Hepatocyte (in vitro differentiated cells): ENCODE data around the gene NLRP12. TPM values are rescaled to one million over a fixed set of nuclear protein-coding genes. Genes with fewer than 3 reads are reported as not detected.

ENCODE experiments used
- DNase-seq: peaks from one replicate; pipeline ENCODE4 v3.0.0-alpha.2; 2016; ENCODE audit warnings: low spot score
- H2AFZ ChIP-seq: fragments of 200-600 bp; sonication (generic); 2 replicates; pipeline ENCODE4 v1.6.0; 2016; ENCODE audit warnings: antibody characterized with exemption, mild to moderate bottlenecking
- H3K27ac ChIP-seq: fragments of 200-600 bp; sonication (generic); 2 replicates; pipeline ENCODE4 v1.5.1; 2016; ENCODE audit warnings: mild to moderate bottlenecking
- H3K27me3 ChIP-seq: fragments of 200-600 bp; sonication (generic); 2 replicates; pipeline ENCODE4 v1.6.1; 2016
- H3K36me3 ChIP-seq: fragments of 200-600 bp; sonication (generic); replicated peaks from 2 replicates; pipeline ENCODE4 v1.5.1; 2016; ENCODE audit warnings: low read depth; ENCODE audit not compliant: insufficient read depth
- H3K4me1 ChIP-seq: fragments of 200-600 bp; sonication (generic); 2 replicates; pipeline ENCODE4 v1.5.1; 2016; ENCODE audit warnings: mild to moderate bottlenecking, moderate library complexity; ENCODE audit not compliant: insufficient read depth
- H3K4me2 ChIP-seq: fragments of 200-600 bp; sonication (generic); 2 replicates; pipeline ENCODE4 v1.6.0; 2016
- H3K4me3 ChIP-seq: fragments of 200-600 bp; sonication (generic); 2 replicates; pipeline ENCODE4 v1.5.1; 2016; ENCODE audit warnings: mild to moderate bottlenecking
- H3K79me2 ChIP-seq: fragments of 200-600 bp; sonication (generic); 2 replicates; pipeline ENCODE4 v1.6.0; 2017; ENCODE audit warnings: mild to moderate bottlenecking
- H3K9me2 ChIP-seq: fragments of 200-600 bp; sonication (generic); replicated peaks from 2 replicates; pipeline ENCODE4 v1.6.0; 2017; ENCODE audit warnings: mild to moderate bottlenecking; ENCODE audit not compliant: insufficient read depth
- H3K9me3 ChIP-seq: fragments of 200-600 bp; sonication (generic); 2 replicates; pipeline ENCODE4 v1.5.1; 2016; ENCODE audit warnings: low read depth, mild to moderate bottlenecking
- H4K20me1 ChIP-seq: fragments of 200-600 bp; sonication (generic); 2 replicates; pipeline ENCODE4 v1.6.0; 2016; ENCODE audit warnings: mild to moderate bottlenecking; ENCODE audit not compliant: insufficient read depth, poor library complexity, severe bottlenecking
- EZH2 ChIP-seq: fragments of 200-600 bp; sonication (generic); IDR thresholded peaks from 2 replicates; pipeline ENCODE4 v1.6.1; 2016; ENCODE audit warnings: antibody characterized with exemption, mild to moderate bottlenecking, borderline replicate concordance
- EZH2phosphoT487 ChIP-seq: fragments of 200-600 bp; sonication (generic); IDR thresholded peaks from one replicate; pipeline ENCODE4 v1.6.1; 2018; ENCODE audit warnings: antibody characterized with exemption, mild to moderate bottlenecking, low read depth, moderate library complexity; ENCODE audit not compliant: unreplicated experiment, severe bottlenecking
- WGBS: methylation state at CpG from one replicate; pipeline ENCODE4 v1.1.6; 2016; ENCODE audit warnings: low lambda C conversion rate; ENCODE audit errors: missing lambda C conversion rate; 5-methylcytosine and 5-hydroxymethylcytosine counted together
- polyA plus RNA-seq: library from polyadenylated mRNA; unstranded; fragments of >200 nt; fragmentation: Nextera tagmentation; extraction: Ambion mirVana; gene quantifications from 2 replicates; pipeline ENCODE4 v1.2.1, GENCODE V29; 2016
- total RNA-seq: library from RNA; depleted of rRNA; stranded (reverse); fragments of >200 nt; gene quantifications from 2 replicates; pipeline ENCODE4 v1.2.3, GENCODE V29; 2014
- TF ChIP-seq, protein P1 (sequence below): fragments of 200-600 bp; sonication (generic); IDR thresholded peaks from 2 replicates; pipeline ENCODE4 v1.5.1; 2016; ENCODE audit warnings: antibody characterized with exemption, mild to moderate bottlenecking; ENCODE audit not compliant: poor library complexity

NLRP12 gene
- total and polyA plus RNA-seq, 2 experiments from 2014 or later, result not detected

DNA sequence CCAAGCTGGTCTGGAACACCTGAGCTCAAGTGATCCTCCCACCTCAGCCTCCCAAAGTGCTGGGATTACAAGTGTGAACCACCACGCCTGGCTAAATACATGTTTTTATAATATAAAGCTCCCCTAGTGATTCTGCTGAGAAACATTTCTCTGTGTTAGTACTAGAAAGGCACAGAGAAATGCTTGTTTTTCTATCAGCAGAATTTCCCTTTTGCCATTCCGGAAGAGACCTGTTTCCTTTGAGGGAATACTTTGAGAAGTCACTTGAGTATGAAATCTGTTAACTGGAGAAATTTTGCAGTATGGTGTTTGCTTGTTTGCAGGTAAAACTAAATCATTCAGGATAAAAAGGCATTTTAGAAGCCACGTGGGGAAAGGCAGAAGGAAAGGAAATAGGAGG, 4.4 kb upstream of the NLRP12 start:
- H3K9me3 ChIP-seq, result no peaks in the 10 kb centered on the region
- no peaks in the 10 kb centered on the region for H4K20me1 ChIP-seq
- H3K27ac ChIP-seq, result no peak overlapping the region
- H3K9me2 ChIP-seq, result no peaks in the 10 kb centered on the region
- H3K4me1 ChIP-seq, result no peaks in the 10 kb centered on the region
- peaks cover 24% of the 10 kb centered on the region for H3K27me3 ChIP-seq
- H3K36me3 ChIP-seq, result no peaks in the 10 kb centered on the region
- no peak overlapping the region for H3K4me3 ChIP-seq
- no peaks in the 10 kb centered on the region for H3K79me2 ChIP-seq
- TF ChIP-seq, protein P1, sequence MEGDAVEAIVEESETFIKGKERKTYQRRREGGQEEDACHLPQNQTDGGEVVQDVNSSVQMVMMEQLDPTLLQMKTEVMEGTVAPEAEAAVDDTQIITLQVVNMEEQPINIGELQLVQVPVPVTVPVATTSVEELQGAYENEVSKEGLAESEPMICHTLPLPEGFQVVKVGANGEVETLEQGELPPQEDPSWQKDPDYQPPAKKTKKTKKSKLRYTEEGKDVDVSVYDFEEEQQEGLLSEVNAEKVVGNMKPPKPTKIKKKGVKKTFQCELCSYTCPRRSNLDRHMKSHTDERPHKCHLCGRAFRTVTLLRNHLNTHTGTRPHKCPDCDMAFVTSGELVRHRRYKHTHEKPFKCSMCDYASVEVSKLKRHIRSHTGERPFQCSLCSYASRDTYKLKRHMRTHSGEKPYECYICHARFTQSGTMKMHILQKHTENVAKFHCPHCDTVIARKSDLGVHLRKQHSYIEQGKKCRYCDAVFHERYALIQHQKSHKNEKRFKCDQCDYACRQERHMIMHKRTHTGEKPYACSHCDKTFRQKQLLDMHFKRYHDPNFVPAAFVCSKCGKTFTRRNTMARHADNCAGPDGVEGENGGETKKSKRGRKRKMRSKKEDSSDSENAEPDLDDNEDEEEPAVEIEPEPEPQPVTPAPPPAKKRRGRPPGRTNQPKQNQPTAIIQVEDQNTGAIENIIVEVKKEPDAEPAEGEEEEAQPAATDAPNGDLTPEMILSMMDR, result no peak
- TF ChIP-seq EZH2 (no peak), EZH2phosphoT487 (no peak)
- WGBS, result 78% methylated on average over 3 of the region's 3 CpGs
- no peak overlapping the region for H2AFZ ChIP-seq
- no peak for DNase-seq
- H3K4me2 ChIP-seq, result no peak overlapping the region

DNA sequence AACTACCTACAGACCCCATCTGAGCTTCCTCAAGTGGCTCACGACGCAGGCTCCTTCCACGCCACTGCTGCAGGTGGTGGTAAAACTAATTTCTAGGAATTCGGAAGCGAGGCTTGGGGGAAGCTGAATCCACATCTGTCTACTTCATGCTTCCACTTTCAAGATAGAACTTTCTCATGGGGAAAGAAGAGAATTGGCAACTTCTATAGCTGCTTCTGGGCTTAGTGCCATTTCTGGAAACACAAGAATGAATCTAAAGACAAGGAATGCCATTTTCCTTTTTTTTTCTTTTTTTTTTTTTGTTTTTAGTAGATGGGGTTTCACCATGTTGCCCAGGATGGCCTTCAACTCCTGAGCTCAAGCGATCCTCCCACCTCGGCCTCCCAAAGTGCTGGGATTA, 2.8 kb upstream of the NLRP12 start:
- Histone ChIP-seq H3K4me1 (no peaks in the 10 kb centered on the region), H3K36me3 (no peaks in the 10 kb centered on the region), H3K27ac (no peak overlapping the region), H4K20me1 (no peaks in the 10 kb centered on the region), H3K4me2 (no peak overlapping the region), H3K9me2 (no peaks in the 10 kb centered on the region), H3K9me3 (no peaks in the 10 kb centered on the region), H2AFZ (no peak overlapping the region), H3K27me3 (peaks cover 12% of the 10 kb centered on the region), H3K79me2 (no peaks in the 10 kb centered on the region), H3K4me3 (no peak overlapping the region)
- 92% methylated on average over 7 of the region's 7 CpGs for WGBS
- no peak for DNase-seq
- no peak for TF ChIP-seq EZH2phosphoT487
- no peak for TF ChIP-seq EZH2
- TF ChIP-seq, protein P1, result no peak

DNA sequence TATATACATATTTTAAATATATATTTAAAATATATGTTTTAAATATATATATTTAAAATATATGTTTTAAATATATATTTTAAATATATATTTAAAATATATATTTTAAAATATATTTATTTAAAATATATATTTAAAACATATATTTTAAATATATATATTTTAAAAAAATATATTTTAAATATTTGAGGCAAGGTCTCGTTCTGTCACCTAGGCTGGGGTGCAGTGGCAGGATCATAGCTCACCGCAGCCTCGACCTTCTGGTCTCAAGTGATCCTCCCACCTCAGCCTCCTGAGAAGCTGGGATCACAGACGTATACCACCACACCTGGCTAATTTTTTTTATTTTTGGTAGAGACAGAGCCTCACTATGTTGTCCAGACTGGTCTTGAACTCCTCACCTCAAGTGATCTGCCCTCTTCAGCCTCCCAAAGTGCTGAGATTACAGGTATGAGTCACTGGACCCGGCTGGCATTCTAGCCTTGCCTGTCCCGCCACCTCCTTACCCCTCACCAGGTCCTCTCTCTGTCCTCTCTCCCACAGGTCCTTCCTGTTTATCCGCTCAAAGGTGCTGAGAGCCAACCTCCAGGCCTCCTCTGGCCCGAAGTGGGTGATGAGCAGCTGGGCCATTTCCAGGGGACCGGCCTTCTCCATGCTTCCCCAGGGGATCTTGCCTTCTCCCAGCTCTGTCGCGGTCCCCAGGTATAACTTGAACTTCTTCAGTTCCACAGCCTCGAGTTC, 564 bp downstream of the NLRP12 start:
- Histone ChIP-seq H3K9me3 (no peaks in the 10 kb centered on the region), H3K36me3 (no peaks in the 10 kb centered on the region), H3K27ac (no peak overlapping the region), H2AFZ (no peak overlapping the region), H3K4me2 (no peak overlapping the region), H3K79me2 (no peaks in the 10 kb centered on the region), H3K4me3 (no peak overlapping the region), H4K20me1 (no peaks in the 10 kb centered on the region), H3K9me2 (no peaks in the 10 kb centered on the region), H3K4me1 (no peaks in the 10 kb centered on the region), H3K27me3 (no peaks in the 10 kb centered on the region)
- TF ChIP-seq EZH2 (no peak), EZH2phosphoT487 (no peak)
- TF ChIP-seq, protein P1, result no peak
- WGBS, result 90% methylated on average over 12 of the region's 12 CpGs
- DNase-seq, result no peak

DNA sequence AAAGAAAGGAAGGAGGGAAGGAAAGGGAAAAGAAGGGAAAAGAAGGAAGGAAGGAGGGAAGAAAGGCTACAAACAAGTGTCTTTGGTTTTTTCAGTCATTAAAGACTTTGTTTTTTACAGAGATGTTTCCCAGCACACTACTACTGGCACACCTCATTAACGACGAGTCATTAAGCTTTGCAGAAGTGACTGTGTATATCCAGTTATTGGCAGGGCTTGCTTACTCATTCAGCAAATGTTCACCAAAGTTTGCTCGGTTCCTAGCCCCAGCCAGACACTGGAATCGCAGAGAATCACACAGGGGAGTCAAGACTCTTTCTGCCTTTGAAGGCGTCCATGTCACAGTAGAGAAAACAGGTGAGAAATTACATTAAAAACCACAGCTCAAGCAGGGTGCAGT, 4.3 kb downstream of the NLRP12 start:
- 67% methylated on average over 5 of the region's 5 CpGs for WGBS
- no peak for DNase-seq
- H3K27me3 ChIP-seq, result no peaks in the 10 kb centered on the region
- no peaks in the 10 kb centered on the region for H3K79me2 ChIP-seq
- no peak overlapping the region for H3K4me2 ChIP-seq
- no peaks in the 10 kb centered on the region for H3K9me3 ChIP-seq
- H3K27ac ChIP-seq, result no peak overlapping the region
- no peak overlapping the region for H2AFZ ChIP-seq
- H4K20me1 ChIP-seq, result no peaks in the 10 kb centered on the region
- no peaks in the 10 kb centered on the region for H3K4me1 ChIP-seq
- H3K36me3 ChIP-seq, result no peaks in the 10 kb centered on the region
- H3K9me2 ChIP-seq, result no peaks in the 10 kb centered on the region
- no peak overlapping the region for H3K4me3 ChIP-seq
- no peak for TF ChIP-seq EZH2phosphoT487
- TF ChIP-seq, protein P1, result no peak
- TF ChIP-seq EZH2, result no peak
